ENCODE results near the gene UBE2G1. TPM values are rescaled to one million over a fixed set of nuclear protein-coding genes. Genes with fewer than 3 reads are reported as not detected.

UBE2G1 gene
- total and polyA plus RNA-seq, 10 of the 15 experiments (the other 5 are each of a cell fraction or from before 2014, with no cell fraction given), result 24.4 to 139 (median 77.4) TPM

DNA sequence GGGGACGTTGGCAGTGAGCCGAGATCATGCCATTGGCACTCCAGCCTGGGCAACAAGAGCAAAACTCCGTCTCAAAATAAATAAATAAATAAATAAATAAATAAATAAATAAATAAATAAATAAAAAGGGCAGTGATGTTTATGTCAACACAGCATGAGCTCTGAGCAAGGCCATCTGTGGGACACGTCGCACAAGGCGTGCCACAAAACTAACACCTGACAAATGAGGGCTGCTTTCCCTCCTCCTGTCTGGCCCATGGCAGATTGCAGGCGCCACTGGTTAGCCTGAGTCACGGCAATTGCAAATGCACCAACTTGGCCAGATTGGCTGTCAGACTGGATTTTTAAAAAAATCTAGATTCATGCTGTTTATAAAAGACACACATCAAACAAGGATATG lies 41.4 kb upstream of the UBE2G1 start:
- no peaks in the 10 kb centered on the region for H3K9me3 ChIP-seq (replicated peaks; ENCODE audit: control insufficient read depth, insufficient read depth, low read length)
- DNase-seq (ENCODE audit: low read depth, low spot score) (no peak), ATAC-seq (no peak), FAIRE-seq (no peak)
- H2AFZ ChIP-seq (ENCODE audit: control insufficient read depth, low read depth, low read length), result no peak overlapping the region
- POLR2A ChIA-PET, result interaction anchor here (2.0 kb wide), 1 partner anchor 11 kb away, joined by 4 read pairs; no protein-coding TSS in a partner anchor
- in situ Hi-C loops (cut with MboI) (no loop called here), intact Hi-C loops (cut with micrococcal nuclease; ENCODE audit: unreplicated experiment) (no loop called here)
- H3K79me2 ChIP-seq (ENCODE audit: control insufficient read depth, insufficient read depth, low read length), result no peaks in the 10 kb centered on the region
- no peak overlapping the region for H3K27ac ChIP-seq (ENCODE audit: control insufficient read depth, insufficient read depth)
- H3K4me2 ChIP-seq (ENCODE audit: control insufficient read depth, insufficient read depth), result no peak overlapping the region
- H3K4me1 ChIP-seq (ENCODE audit: control insufficient read depth, insufficient read depth, low read length), result peaks cover 7% of the 10 kb centered on the region
- H3K36me3 ChIP-seq (ENCODE audit: control insufficient read depth in 2 of 2, insufficient read depth in 2 of 2, low read length in 1 of 2), result no peaks in the 10 kb centered on the region
- H3K4me3 ChIP-seq, result no peak overlapping the region
- TF ChIP-seq POLR2AphosphoS2 (IDR thresholded peaks at IDR 0.05; ENCODE audit: low read depth, low read length), result no peak
- TF ChIP-seq PRDM15 (CRISPR knock-in tag; IDR thresholded peaks at IDR 0.05), result no peak
- TF ChIP-seq, protein P1, sequence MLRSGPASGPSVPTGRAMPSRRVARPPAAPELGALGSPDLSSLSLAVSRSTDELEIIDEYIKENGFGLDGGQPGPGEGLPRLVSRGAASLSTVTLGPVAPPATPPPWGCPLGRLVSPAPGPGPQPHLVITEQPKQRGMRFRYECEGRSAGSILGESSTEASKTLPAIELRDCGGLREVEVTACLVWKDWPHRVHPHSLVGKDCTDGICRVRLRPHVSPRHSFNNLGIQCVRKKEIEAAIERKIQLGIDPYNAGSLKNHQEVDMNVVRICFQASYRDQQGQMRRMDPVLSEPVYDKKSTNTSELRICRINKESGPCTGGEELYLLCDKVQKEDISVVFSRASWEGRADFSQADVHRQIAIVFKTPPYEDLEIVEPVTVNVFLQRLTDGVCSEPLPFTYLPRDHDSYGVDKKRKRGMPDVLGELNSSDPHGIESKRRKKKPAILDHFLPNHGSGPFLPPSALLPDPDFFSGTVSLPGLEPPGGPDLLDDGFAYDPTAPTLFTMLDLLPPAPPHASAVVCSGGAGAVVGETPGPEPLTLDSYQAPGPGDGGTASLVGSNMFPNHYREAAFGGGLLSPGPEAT (IDR thresholded peaks at IDR 0.05; ENCODE audit: low read depth), result no peak
- TF ChIP-seq, protein P2, sequence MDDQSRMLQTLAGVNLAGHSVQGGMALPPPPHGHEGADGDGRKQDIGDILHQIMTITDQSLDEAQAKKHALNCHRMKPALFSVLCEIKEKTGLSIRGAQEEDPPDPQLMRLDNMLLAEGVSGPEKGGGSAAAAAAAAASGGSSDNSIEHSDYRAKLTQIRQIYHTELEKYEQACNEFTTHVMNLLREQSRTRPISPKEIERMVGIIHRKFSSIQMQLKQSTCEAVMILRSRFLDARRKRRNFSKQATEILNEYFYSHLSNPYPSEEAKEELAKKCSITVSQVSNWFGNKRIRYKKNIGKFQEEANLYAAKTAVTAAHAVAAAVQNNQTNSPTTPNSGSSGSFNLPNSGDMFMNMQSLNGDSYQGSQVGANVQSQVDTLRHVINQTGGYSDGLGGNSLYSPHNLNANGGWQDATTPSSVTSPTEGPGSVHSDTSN (IDR thresholded peaks at IDR 0.05; ENCODE audit: insufficient replicate concordance, low read depth, low read length), result peak; percentile 33
- TF ChIP-seq BCL3 (IDR thresholded peaks at IDR 0.05; ENCODE audit: borderline replicate concordance, insufficient read depth, low read depth, low read length, poor library complexity, severe bottlenecking), result peak; percentile 85
- TF ChIP-seq, protein P3, sequence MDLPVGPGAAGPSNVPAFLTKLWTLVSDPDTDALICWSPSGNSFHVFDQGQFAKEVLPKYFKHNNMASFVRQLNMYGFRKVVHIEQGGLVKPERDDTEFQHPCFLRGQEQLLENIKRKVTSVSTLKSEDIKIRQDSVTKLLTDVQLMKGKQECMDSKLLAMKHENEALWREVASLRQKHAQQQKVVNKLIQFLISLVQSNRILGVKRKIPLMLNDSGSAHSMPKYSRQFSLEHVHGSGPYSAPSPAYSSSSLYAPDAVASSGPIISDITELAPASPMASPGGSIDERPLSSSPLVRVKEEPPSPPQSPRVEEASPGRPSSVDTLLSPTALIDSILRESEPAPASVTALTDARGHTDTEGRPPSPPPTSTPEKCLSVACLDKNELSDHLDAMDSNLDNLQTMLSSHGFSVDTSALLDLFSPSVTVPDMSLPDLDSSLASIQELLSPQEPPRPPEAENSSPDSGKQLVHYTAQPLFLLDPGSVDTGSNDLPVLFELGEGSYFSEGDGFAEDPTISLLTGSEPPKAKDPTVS (IDR thresholded peaks at IDR 0.05; ENCODE audit: low read depth, low read length), result no peak
- no TSS peak for BruUV-seq (replicated peaks)
- H3K27me3 ChIP-seq (replicated peaks in 1 of 2; ENCODE audit: control insufficient read depth in 2 of 2, insufficient read depth in 2 of 2, low read length in 1 of 2), result no peaks in the 10 kb centered on the region
- SMC1A ChIA-PET (ENCODE audit: uncharacterized antibody, unreplicated experiment), result interaction anchor here (1.0 to 5.0 kb wide), 6 partner anchors 10 to 192 kb away, joined by 3 to 32 read pairs (median 4); no protein-coding TSS in a partner anchor
- no peak overlapping the region for H3K9ac ChIP-seq (ENCODE audit: control insufficient read depth, insufficient read depth, low read length)
- CTCF ChIA-PET, result interaction anchor here (0.7 to 5.1 kb wide), 6 partner anchors 10 to 208 kb away, joined by 3 to 44 read pairs (median 6); no protein-coding TSS in a partner anchor
- 78% methylated on average over 8 of the region's 8 CpGs for WGBS (ENCODE audit: insufficient coverage, insufficient replicate concordance, low lambda C conversion rate, missing lambda C conversion rate)
- H4K20me1 ChIP-seq (ENCODE audit: control insufficient read depth, insufficient read depth), result no peaks in the 10 kb centered on the region
- RAD21 ChIA-PET (ENCODE audit: unreplicated experiment), result interaction anchor here (2.1 kb wide), 2 partner anchors 9 to 192 kb away, joined by 5 to 11 read pairs; no protein-coding TSS in a partner anchor
